Midbrain (tissue), 1 donor: Measurements from ENCODE around the gene SH2B2.

ENCODE experiments used
- DNase-seq: peaks from one replicate; lab custom pipeline; 2025; lab: John Stamatoyannopoulos, UW

Gene SH2B2

GRCh38 chr7:102266541-102266940 lies 20.1 kb upstream of the SH2B2 start:
- DNase-seq: no peak

GRCh38 chr7:102268635-102269034 lies 18.0 kb upstream of the SH2B2 start:
- no peak for DNase-seq

- peak; percentile 25 for DNase-seq
Observed at GRCh38 chr7:102270178-102270887, 16.3 kb upstream of the SH2B2 start.

GRCh38 chr7:102271158-102271798 lies 15.4 kb upstream of the SH2B2 start:
- DNase-seq: no peak

GRCh38 chr7:102272075-102272916 lies 14.4 kb upstream of the SH2B2 start:
- DNase-seq: peak; percentile 80

- DNase-seq: no peak
Observed at GRCh38 chr7:102272917-102273748, 13.5 kb upstream of the SH2B2 start.

GRCh38 chr7:102273749-102274712 lies 12.6 kb upstream of the SH2B2 start:
- DNase-seq: no peak

- DNase-seq: no peak
Observed at GRCh38 chr7:102275123-102275703, 11.5 kb upstream of the SH2B2 start.

- DNase-seq: no peak
Observed at GRCh38 chr7:102277901-102278300, 8.8 kb upstream of the SH2B2 start.

- DNase-seq: peak; percentile 42
Observed at GRCh38 chr7:102279537-102280400, 6.9 kb upstream of the SH2B2 start.

- DNase-seq: no peak
Observed at GRCh38 chr7:102280521-102280920, 6.1 kb upstream of the SH2B2 start.

- DNase-seq: no peak
Observed at GRCh38 chr7:102281785-102282184, 4.9 kb upstream of the SH2B2 start.

- DNase-seq: no peak
Observed at GRCh38 chr7:102282465-102283362, 4.0 kb upstream of the SH2B2 start.

- DNase-seq: no peak
Observed at GRCh38 chr7:102283477-102284189, 3.0 kb upstream of the SH2B2 start.

GRCh38 chr7:102284399-102284798 lies 2.3 kb upstream of the SH2B2 start:
- DNase-seq: no peak

- DNase-seq: no peak
Observed at GRCh38 chr7:102284891-102285539, 1.7 kb upstream of the SH2B2 start.
